Measurements from ENCODE around the gene THSD7B.

The THSD7B gene

DNA sequence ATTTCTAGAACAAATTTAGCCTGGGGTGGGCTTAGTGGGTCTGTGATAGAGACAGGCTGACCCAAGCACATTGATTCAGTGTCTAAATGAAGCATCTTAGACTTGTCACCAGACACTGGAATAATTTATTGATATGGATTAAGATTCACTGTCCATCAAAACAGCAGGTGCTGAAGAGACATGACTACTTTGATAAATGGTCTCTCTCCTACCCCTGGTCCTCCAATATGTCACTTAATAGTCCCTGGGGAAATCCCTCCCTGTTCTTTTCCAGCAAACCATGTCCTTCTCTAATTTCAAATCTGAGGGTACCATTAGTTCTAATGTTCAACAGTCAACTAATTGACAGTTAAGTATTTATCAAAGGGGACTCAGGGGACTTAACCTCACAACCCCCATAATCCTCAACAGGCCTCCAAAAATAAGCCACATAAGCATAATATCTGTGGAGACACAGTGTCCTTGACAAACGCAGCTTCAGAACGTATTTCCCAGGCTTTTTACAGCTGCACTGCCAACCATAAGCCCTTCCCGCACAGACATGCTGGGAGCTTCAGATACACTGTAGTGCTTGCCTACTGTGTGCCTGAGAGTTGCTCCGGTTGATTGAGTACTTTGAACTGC lies 391.0 kb downstream of the THSD7B start:
- no peak for DNase-seq

DNA sequence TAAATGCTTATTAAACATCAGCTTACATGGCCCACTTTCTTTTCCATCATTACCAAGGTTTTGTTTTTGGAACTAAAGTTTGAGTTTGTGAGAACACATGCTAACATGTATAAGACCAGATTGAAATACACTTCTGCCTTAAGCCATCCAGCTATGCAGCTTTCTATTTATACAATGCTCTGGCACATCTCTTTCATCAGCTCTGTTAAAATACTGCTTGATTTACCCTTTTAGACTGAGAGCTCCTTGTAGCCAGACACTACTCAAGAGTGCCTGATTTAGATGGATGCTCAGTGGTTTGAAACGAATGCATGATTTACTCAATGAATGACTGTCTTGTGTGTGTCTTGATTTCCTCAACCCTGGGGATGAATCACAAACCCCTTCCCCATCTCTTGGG lies 392.5 kb downstream of the THSD7B start:
- no peak for DNase-seq

GRCh38 chr2:137161250-137161649 lies 395.9 kb downstream of the THSD7B start:
- no peak for DNase-seq

- DNase-seq = no peak
These were observed 400.6 kb downstream of the THSD7B start for GRCh38 chr2:137165968-137166367.

DNA sequence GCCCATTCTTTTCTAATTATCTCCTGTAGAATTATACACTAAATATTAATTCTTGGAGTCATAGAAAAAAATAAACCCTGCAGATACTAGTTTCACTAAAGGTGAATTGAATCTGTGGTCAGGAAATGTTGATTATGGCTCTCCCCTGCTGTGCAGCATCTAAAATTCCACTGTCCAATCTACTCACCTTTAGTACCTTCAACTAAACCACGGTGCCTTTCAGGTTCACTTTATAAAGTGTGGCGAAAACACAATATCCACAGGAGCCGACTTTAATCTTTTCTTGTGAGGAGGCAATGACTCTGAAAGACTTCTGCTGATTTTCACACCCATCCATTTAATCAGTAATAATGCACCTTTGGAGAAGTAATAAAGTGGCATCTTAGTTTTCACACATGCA lies 402.3 kb downstream of the THSD7B start:
- DNase-seq = no peak

GRCh38 chr2:137168552-137168951 lies 403.2 kb downstream of the THSD7B start:
- no peak for DNase-seq

- no peak for DNase-seq
These were observed 406.8 kb downstream of the THSD7B start for GRCh38 chr2:137172162-137172561.

DNA sequence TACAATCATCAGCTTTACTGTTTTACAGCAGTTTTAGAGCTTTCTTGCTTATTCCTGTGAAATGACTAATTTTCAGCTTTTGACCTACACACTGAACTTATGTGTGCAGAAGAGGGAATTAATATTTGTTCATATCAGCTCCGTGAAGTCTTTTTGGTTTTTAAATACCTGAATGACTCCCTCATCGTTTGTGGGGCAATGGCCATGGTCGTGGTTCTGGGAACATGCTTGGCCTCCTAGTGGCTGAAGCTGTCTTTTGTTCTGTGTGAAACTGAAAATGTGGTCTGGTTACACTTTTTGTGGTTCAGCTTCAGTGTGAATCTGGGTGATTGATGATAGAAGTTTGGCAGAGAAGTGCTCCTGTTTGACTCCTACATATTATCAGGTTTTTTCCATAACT lies 408.1 kb downstream of the THSD7B start:
- DNase-seq = no peak

DNA sequence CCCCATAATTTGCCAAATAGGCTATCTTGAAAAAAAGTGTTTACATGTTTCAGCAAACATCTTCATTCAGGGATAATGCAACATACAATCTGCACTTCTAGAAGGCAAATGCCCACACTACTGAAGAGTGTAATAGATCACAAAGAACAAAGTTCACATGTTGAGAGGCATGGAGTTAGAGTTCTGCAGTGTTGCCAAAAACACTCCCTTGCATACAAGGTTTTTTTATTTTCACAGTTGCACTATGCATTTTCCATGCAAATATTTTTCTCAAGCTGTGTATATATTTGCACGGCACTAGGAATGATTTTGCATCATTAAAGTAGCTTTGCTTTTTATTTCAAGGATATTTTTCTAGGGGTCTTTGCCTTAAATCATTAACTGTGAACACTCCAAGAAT lies 409.9 kb downstream of the THSD7B start:
- no peak for DNase-seq

GRCh38 chr2:137178951-137179377 lies 413.6 kb downstream of the THSD7B start:
- no peak for DNase-seq

GRCh38 chr2:137179542-137179941 lies 414.2 kb downstream of the THSD7B start:
- no peak for DNase-seq

GRCh38 chr2:137180012-137180411 lies 414.7 kb downstream of the THSD7B start:
- no peak for DNase-seq

DNA sequence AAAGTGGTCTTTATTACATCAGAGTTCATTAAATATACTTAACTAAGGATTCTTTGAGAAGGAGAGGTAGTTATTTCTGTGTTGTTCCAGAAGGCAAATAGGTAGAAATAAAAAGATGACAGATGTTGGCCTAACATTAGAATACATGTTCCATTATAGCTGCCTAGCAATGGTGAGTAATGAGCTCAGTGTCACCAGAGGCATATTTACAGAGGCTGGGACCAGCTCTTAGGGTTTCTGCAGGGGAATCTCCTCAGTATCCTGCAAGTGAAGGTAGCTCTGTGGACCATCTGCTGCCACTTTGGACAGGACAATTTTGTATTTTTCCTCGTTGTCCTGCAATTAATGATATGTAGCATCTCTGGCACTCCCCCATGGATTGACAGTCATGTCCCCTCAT lies 416.0 kb downstream of the THSD7B start:
- DNase-seq = no peak

GRCh38 chr2:137182071-137182470 lies 416.7 kb downstream of the THSD7B start:
- no peak for DNase-seq

DNA sequence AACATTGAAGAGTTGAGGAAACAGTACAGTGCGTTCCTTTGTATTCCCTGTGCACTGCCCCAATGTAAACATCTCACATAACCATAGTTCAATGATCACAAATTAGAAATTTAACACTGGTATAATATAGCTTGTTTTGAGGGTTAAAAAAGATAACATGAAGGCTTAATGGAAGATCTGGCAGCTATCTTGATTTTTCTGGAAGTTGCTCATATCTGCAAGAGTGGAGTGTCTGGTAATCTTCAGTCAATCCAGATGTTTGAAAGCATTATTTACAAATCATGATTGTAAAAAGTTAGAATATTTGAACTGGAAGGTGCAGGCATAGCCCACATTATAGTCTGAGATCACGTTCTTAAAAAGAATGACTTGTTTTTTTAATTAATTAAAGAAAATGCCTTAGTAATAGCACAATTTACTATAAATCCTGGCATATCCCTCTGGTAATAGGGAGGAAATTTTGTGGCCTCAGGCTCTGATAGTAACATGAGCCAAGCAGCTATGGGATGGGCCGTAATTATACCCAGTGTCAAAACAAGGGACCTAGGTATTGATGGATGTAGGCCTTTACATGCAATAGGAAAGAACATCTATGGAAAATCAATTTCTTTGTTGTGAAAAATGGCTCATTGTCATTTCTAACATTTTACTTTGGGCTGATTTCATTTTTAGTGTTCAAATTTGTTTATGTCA lies 418.0 kb downstream of the THSD7B start:
- DNase-seq = no peak

GRCh38 chr2:137185378-137186078 lies 420.2 kb downstream of the THSD7B start:
- no peak for DNase-seq

DNA sequence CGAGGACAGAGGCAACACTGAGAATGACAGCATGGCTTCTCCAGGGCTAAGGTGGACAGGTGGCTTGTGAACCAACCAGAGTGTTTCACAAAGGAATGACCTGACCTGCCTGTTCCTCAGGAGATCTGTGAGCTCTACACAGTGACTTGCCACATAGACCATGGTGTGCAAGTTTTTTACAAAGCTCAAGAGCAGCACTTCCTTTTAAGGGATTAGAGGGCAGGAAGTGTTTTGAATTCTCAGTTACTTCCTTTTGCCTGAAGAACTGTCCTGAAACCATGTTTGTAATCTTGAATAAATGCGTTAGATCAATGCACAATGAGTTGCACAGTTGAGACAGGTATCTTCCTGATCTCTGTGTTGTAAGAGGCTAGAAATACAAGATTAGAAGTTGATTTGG lies 421.9 kb downstream of the THSD7B start:
- DNase-seq = no peak

GRCh38 chr2:137190411-137191195 lies 425.3 kb downstream of the THSD7B start:
- DNase-seq = no peak

GRCh38 chr2:137192366-137193310 lies 427.3 kb downstream of the THSD7B start:
- no peak for DNase-seq

DNA sequence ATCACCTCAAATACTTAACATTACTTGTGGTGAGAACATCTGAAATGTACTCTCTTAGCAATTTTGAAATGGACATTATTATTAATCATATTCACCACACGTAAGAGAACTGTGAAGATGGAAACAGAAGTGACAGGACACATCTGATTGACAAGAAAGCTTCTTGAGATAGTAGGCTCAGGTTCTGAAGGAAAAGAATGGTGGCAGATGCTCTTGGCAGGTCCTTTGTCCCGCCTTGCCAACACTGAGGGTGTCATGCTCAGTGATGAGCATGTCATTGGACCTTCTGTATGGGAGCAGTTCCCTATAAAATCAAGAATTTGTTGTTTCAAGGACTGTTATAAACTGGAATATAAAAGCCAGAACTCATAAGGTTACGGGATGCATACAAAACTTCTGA lies 428.1 kb downstream of the THSD7B start:
- no peak for DNase-seq

- no peak for DNase-seq
These were observed 428.8 kb downstream of the THSD7B start for GRCh38 chr2:137194111-137194510.

DNA sequence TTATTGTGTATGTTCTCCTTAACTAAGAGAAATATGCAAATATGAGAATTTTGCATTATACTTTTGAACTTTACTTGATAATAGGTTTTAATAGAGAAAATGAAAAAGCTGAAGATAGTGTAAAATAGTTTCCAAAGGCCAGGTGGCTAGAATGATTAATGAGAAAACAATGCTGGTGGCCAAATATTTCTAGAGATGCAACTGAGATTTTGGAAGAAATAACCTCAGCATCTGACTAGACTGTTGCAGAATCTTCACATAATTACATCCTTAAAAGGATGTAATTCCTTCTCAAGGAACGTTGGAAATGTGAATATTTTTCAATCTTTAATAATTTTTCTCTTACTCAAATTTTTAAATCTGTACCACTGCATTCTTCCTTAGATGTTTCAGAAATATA lies 434.4 kb downstream of the THSD7B start:
- DNase-seq = no peak

Measured in activated CD8-positive, alpha-beta memory T cell treated with anti-CD3 and anti-CD28 coated beads, Interleukin-2, amount 50 U/mL, for 4 hours (primary cell).